Lower leg skin (tissue), 4 donors: ENCODE measurements around the gene DTWD2. TPM values are rescaled to one million over a fixed set of nuclear protein-coding genes. Genes with fewer than 3 reads are reported as not detected.
"Not testable (repeated sequence)": the region's sequence is repeated elsewhere in the genome, so short reads cannot be mapped to it uniquely, and the experiment has no call there.

Experiments
- DNase-seq, 2 donors: peaks; one replicate each; pipeline ENCODE4 v3.0.0-alpha.2; 2019; ENCODE audit warnings: low spot score in 2 of 2
- H3K4me3 ChIP-seq: fragments of 200-600 bp; sonication (generic); 2 replicates; pipeline ENCODE4 v1.5.1; 2017; ENCODE audit warnings: mild to moderate bottlenecking, low read depth; ENCODE audit not compliant: poor library complexity, severe bottlenecking
- CTCF ChIP-seq, 3 donors: fragments of 450-650 bp; IDR thresholded peaks; one replicate each; pipeline ENCODE4 v1.5.1; 2016; ENCODE audit warnings: antibody characterized with exemption in 3 of 3, mild to moderate bottlenecking in 3 of 3, moderate library complexity in 2 of 3
- POLR2A ChIP-seq, 2 donors: fragments of 450-650 bp; IDR thresholded peaks; one replicate each; pipeline ENCODE4 v1.6.1; 2016 to 2017; ENCODE audit warnings: antibody characterized with exemption in 2 of 2, mild to moderate bottlenecking in 1 of 2, moderate library complexity in 1 of 2
- WGBS, 2 donors: methylation state at CpG; one replicate each; pipeline ENCODE4 v1.1.5; 2018; 5-methylcytosine and 5-hydroxymethylcytosine counted together
- intact Hi-C: fragments of 100-400 bp; cut with DNase I; formaldehyde crosslinking; loops from one replicate; pipeline ENCODE4 v1.15.0; 2023; ENCODE audit warnings: low total_unique reads
- total RNA-seq, 4 donors: library from RNA; depleted of rRNA; stranded (reverse); fragments of >200 nt; gene quantifications; one replicate each; pipeline ENCODE4 v1.1.0, GENCODE V29; 2016

Gene DTWD2
- total RNA-seq, 4 donors from 2014 or later, result 4.8 to 15.6 (median 9.4) TPM

- TF ChIP-seq POLR2A (IDR thresholded peaks at IDR 0.05) (no peak), CTCF (IDR thresholded peaks at IDR 0.05) (no peak)
- no peak for DNase-seq
- intact Hi-C loops, result no loop called here
- 65 to 87% methylated on average over 2 of the region's 2 CpGs for WGBS, 2 donors
- no peak overlapping the region for H3K4me3 ChIP-seq
Measured at GRCh38 chr5:118994595-118994994, 6.2 kb upstream of the DTWD2 start.

GRCh38 chr5:118993118-118993517 is 4.8 kb upstream of the DTWD2 start:
- intact Hi-C loops, DNase-seq: not testable (repeated sequence)

GRCh38 chr5:118992055-118992454 is 3.7 kb upstream of the DTWD2 start:
- WGBS, 2 donors, result 94 to 99% methylated on average over 3 of the region's 3 CpGs

More at GRCh38 chr5:118993118-118993517, 4.8 kb upstream of the DTWD2 start:
- H3K4me3 ChIP-seq, result not testable (repeated sequence)

GRCh38 chr5:118990582-118990981 is 2.2 kb upstream of the DTWD2 start:
- intact Hi-C loops, result no loop called here
- TF ChIP-seq CTCF (IDR thresholded peaks at IDR 0.05) (no peak), POLR2A (IDR thresholded peaks at IDR 0.05) (no peak)
- no peak overlapping the region for H3K4me3 ChIP-seq
- DNase-seq, result no peak
- WGBS, 2 donors, result 53 to 69% methylated on average over 1 of the region's 1 CpG

More at GRCh38 chr5:118992055-118992454, 3.7 kb upstream of the DTWD2 start:
- H3K4me3 ChIP-seq, intact Hi-C loops, DNase-seq: not testable (repeated sequence)

GRCh38 chr5:118989816-118990215 is 1.5 kb upstream of the DTWD2 start:
- TF ChIP-seq POLR2A (IDR thresholded peaks at IDR 0.05), result no peak
- TF ChIP-seq CTCF (IDR thresholded peaks at IDR 0.05), result no peak
- no peak for DNase-seq
- H3K4me3 ChIP-seq, result no peak overlapping the region
- intact Hi-C loops, result loop anchor here (5.0 kb wide), 1 partner anchor 422 kb away; no protein-coding TSS in a partner anchor
- WGBS, 2 donors, result 74 to 84% methylated on average over 6 of the region's 6 CpGs

GRCh38 chr5:118988866-118989180 is 476 bp upstream of the DTWD2 start:
- DNase-seq, result no peak
- H3K4me3 ChIP-seq, result peak overlapping the region; percentile 72
- intact Hi-C loops, result loop anchor here (5.0 kb wide), 1 partner anchor 423 kb away; no protein-coding TSS in a partner anchor
- TF ChIP-seq POLR2A (IDR thresholded peaks at IDR 0.05) (no peak), CTCF (IDR thresholded peaks at IDR 0.05) (no peak)
- WGBS, 2 donors, result 22 to 30% methylated on average over 9 of the region's 9 CpGs

GRCh38 chr5:118984602-118985001 is 3.7 kb downstream of the DTWD2 start:
- intact Hi-C loops, result loop anchor here (5.0 kb wide), 1 partner anchor 428 kb away; no protein-coding TSS in a partner anchor
- TF ChIP-seq POLR2A (IDR thresholded peaks at IDR 0.05) (no peak), CTCF (IDR thresholded peaks at IDR 0.05) (no peak)
- no peak overlapping the region for H3K4me3 ChIP-seq
- no peak for DNase-seq
